K562 (cell line): ENCODE measurements around the gene FAM241B. TPM values are rescaled to one million over a fixed set of nuclear protein-coding genes. Genes with fewer than 3 reads are reported as not detected.

Experiments used
- ATAC-seq: fragments of 200-7000 bp; cut with Tn5 transposase; 3 replicates; pipeline ENCODE4 v1.9.1; 2020; ENCODE audit warnings: moderate library complexity
- BruUV-seq: library from RNA; stranded (reverse); fragments of 400-500 nt; replicated peaks from 2 replicates; lab custom pipeline; 2021; lab: Mats Ljungman, UMichigan
- CTCF ChIA-PET: fragments of 300-600 bp; formaldehyde crosslinking; extraction: SDS; loops from one replicate; lab custom pipeline; 2021; ENCODE audit warnings: low intra/inter-chr PET ratio; lab: Yijun Ruan, JAX
- POLR2A ChIA-PET: fragments of 300-600, 350-650 bp; sonication (Branson Sonifier 250); formaldehyde crosslinking; extraction: SDS; loops from one replicate; lab custom pipeline; 2021; ENCODE audit warnings: antibody characterized with exemption, inconsistent platforms; lab: Yijun Ruan, JAX
- DNase-seq, 4 experiments: peaks; one replicate each; pipeline versions ENCODE4 v3.0.0 to v3.0.0-alpha.2; 2011 to 2018; ENCODE audit warnings: low spot score in 3 of 4, mixed read lengths in 3 of 4; ENCODE audit errors: extremely low read depth in 1 of 4
- FAIRE-seq: peaks from 2 replicates; lab custom pipeline; 2011; peaks lifted over from hg19 to GRCh38; lab: Jason Lieb, UNC
- H2AFZ ChIP-seq: 2 replicates; pipeline ENCODE4 v1.6.0; 2011; ENCODE audit warnings: low read depth, low read length, control low read depth, inconsistent platforms
- H3K27ac ChIP-seq: fragments of 200-600 bp; 3 replicates; pipeline ENCODE4 v1.8.0; 2011; ENCODE audit warnings: low read depth, mild to moderate bottlenecking, control low read depth, inconsistent platforms, low read length, moderate library complexity, mixed read lengths; ENCODE audit errors: extremely low read depth
- H3K27me3 ChIP-seq, 2 experiments: fragments of 300-600 bp in 1 of 2; 2 replicates in 1 of 2; 3 replicates in 1 of 2; pipeline versions ENCODE4 v1.6.0 to v1.8.0; 2011; ENCODE audit warnings: inconsistent platforms in 2 of 2, low read length in 2 of 2, mild to moderate bottlenecking in 1 of 2, mixed read lengths in 1 of 2, moderate library complexity in 1 of 2; ENCODE audit not compliant: control insufficient read depth in 2 of 2, insufficient read depth in 2 of 2
- H3K36me3 ChIP-seq: fragments of 300-600 bp; 3 replicates; pipeline ENCODE4 v1.8.0; 2011; ENCODE audit warnings: mild to moderate bottlenecking, low read length, inconsistent platforms; ENCODE audit not compliant: control insufficient read depth, insufficient read depth
- H3K4me1 ChIP-seq, 2 experiments: fragments of 200-600 bp in 1 of 2; replicated peaks in 1 of 2; 2 replicates in 1 of 2; 3 replicates in 1 of 2; pipeline versions ENCODE4 v1.5.1 to v1.8.0; 2011; ENCODE audit warnings: inconsistent platforms in 2 of 2, low read length in 2 of 2, mild to moderate bottlenecking in 1 of 2, mixed read lengths in 1 of 2, moderate library complexity in 1 of 2; ENCODE audit not compliant: control insufficient read depth in 2 of 2, insufficient read depth in 2 of 2
- H3K4me2 ChIP-seq: 2 replicates; pipeline ENCODE4 v1.6.1; 2011; ENCODE audit warnings: low read length, control low read depth, inconsistent platforms, mixed read lengths; ENCODE audit not compliant: insufficient read depth
- H3K4me3 ChIP-seq: fragments of 200-600 bp; sonication (generic), shearing (Covaris generic); 2 replicates; pipeline ENCODE4 v1.5.1; 2016; ENCODE audit warnings: control low read depth, inconsistent platforms
- H3K79me2 ChIP-seq: fragments of 200-600 bp; 3 replicates; pipeline ENCODE4 v1.8.0; 2011; ENCODE audit warnings: low read length, inconsistent platforms; ENCODE audit not compliant: control insufficient read depth, insufficient read depth
- H3K9ac ChIP-seq, 2 experiments: 2 replicates each; pipeline versions ENCODE4 v1.6.0 to v1.6.1; 2011; ENCODE audit warnings: low read depth in 2 of 2, low read length in 2 of 2, control low read depth in 1 of 2, inconsistent platforms in 1 of 2, mild to moderate bottlenecking in 1 of 2, mixed read lengths in 1 of 2; ENCODE audit not compliant: insufficient read depth in 1 of 2
- H3K9me1 ChIP-seq: one replicate; pipeline ENCODE4 v1.6.0; 2011; ENCODE audit warnings: inconsistent platforms, mild to moderate bottlenecking, low read length, moderate library complexity; ENCODE audit not compliant: control insufficient read depth, insufficient read depth
- H3K9me3 ChIP-seq: replicated peaks from 2 replicates; pipeline ENCODE4 v1.5.1; 2011; ENCODE audit warnings: low read depth, low read length, inconsistent platforms; ENCODE audit not compliant: control insufficient read depth, insufficient read depth
- H4K20me1 ChIP-seq: replicated peaks from 2 replicates; pipeline ENCODE4 v1.6.1; 2011; ENCODE audit warnings: low read length, inconsistent platforms, mixed read lengths; ENCODE audit not compliant: control insufficient read depth, insufficient read depth
- ARHGAP35 ChIP-seq: fragments of 450-650 bp; IDR thresholded peaks from 2 replicates; pipeline ENCODE4 v1.6.1; 2018; ENCODE audit not compliant: partially characterized antibody
- MCM7 ChIP-seq, 2 experiments: fragments of 450-650 bp; IDR thresholded peaks; 2 replicates each; pipeline ENCODE4 v1.6.1; 2016 to 2018
- RFX1 ChIP-seq: fragments of 450-650 bp; IDR thresholded peaks from 2 replicates; pipeline ENCODE4 v1.6.1; 2016; ENCODE audit warnings: mild to moderate bottlenecking, moderate library complexity
- ZBTB7A ChIP-seq: IDR thresholded peaks from 2 replicates; pipeline ENCODE4 v1.6.1; 2011; ENCODE audit warnings: low read depth, mild to moderate bottlenecking, low read length, moderate library complexity, borderline replicate concordance; ENCODE audit not compliant: control insufficient read depth
- ZNF263 ChIP-seq: sonication (generic); formaldehyde crosslinking; IDR thresholded peaks from 2 replicates; pipeline ENCODE4 v1.8.0; 2022; ENCODE audit warnings: mild to moderate bottlenecking, missing genetic modification reagents, borderline replicate concordance
- WGBS: fragments of 100-300 bp; shearing (Covaris generic); methylation state at CpG from one replicate; pipeline ENCODE4 v1.1.6; 2016; ENCODE audit warnings: low coverage, mixed read lengths; ENCODE audit not compliant: insufficient coverage; ENCODE audit errors: missing lambda C conversion rate; 5-methylcytosine and 5-hydroxymethylcytosine counted together
- in situ Hi-C: fragments of 300-500 bp; cut with MboI; formaldehyde crosslinking; loops from 4 replicates; pipeline ENCODE4 v1.15.0; 2018; ENCODE audit warnings: inconsistent platforms, mixed read lengths
- intact Hi-C: fragments of 100-400 bp; cut with micrococcal nuclease; formaldehyde crosslinking; loops from 2 replicates; pipeline ENCODE4 v1.14.2; 2022
- polyA plus RNA-seq, 8 experiments: library from polyadenylated mRNA; depleted of rRNA in 4 of 8; stranded (reverse) in 5 of 8; unstranded in 3 of 8; fragments of >200 nt; fragmentation: Nextera tagmentation in 2 of 8; fragmentation: Illumina TruSeq in 1 of 8; extraction: Ambion mirVana in 2 of 8; extraction: Trizol in 1 of 8; gene quantifications; 2 replicates each; pipeline versions ENCODE4 v1.2.1 to v1.2.3, GENCODE V29; 2011 to 2014; ENCODE audit warnings: inconsistent platforms in 1 of 8, missing spikeins in 1 of 8
- total RNA-seq, 7 experiments: library from RNA; depleted of rRNA in 6 of 7; stranded (reverse); fragments of >200 nt in 6 of 7; fragmentation: Illumina TruSeq in 2 of 7; extraction: Trizol in 2 of 7; gene quantifications; 2 replicates each; pipeline versions ENCODE4 v1.2.1 to v1.2.3, GENCODE V29; 2011 to 2021; ENCODE audit warnings: low replicate concordance in 1 of 7
- TF ChIP-seq, protein P1 (sequence below): fragments of 250-450 bp; sonication (Bioruptor Pico); IDR thresholded peaks from 2 replicates; pipeline ENCODE4 v1.4.0; 2020; ENCODE audit warnings: mild to moderate bottlenecking
- TF ChIP-seq, protein P2 (sequence below): fragments of 250-450 bp; sonication (Bioruptor Pico); IDR thresholded peaks from 2 replicates; pipeline ENCODE4 v1.5.0; 2020; ENCODE audit warnings: mild to moderate bottlenecking
- TF ChIP-seq, protein P3 (sequence below): fragments of 450-650 bp; formaldehyde crosslinking; IDR thresholded peaks from 2 replicates; pipeline ENCODE4 v1.4.0; 2020; ENCODE audit warnings: mild to moderate bottlenecking, mixed read lengths

The FAM241B gene
- total and polyA plus RNA-seq, 9 of the 15 experiments (the other 6 are each of a cell fraction or from before 2014, with no cell fraction given), result 1.9 to 11.1 (median 3.0) TPM

DNA sequence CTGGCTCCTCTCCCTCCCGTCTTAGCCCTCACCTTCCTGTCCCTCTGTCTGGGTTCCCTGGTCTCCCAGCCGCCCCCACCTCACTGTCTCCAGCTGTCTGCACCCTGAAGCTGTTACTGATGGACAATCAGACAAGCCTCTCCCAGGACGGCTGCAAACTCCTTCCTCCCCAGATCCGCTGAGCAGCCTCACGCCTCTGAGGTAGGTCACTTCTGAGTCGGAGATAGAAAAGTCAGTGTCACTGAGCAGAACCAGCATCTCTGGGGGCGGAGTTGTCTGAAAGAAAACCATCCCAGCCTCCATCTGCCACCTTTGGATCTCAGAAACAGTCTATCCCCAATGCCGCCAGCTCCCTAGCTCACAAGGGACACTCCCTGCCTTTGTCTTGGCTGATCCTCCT is 27.4 kb downstream of the FAM241B start (continued):
- TF ChIP-seq, protein P1, sequence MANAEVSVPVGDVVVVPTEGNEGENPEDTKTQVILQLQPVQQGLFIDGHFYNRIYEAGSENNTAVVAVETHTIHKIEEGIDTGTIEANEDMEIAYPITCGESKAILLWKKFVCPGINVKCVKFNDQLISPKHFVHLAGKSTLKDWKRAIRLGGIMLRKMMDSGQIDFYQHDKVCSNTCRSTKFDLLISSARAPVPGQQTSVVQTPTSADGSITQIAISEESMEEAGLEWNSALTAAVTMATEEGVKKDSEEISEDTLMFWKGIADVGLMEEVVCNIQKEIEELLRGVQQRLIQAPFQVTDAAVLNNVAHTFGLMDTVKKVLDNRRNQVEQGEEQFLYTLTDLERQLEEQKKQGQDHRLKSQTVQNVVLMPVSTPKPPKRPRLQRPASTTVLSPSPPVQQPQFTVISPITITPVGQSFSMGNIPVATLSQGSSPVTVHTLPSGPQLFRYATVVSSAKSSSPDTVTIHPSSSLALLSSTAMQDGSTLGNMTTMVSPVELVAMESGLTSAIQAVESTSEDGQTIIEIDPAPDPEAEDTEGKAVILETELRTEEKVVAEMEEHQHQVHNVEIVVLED (CRISPR knock-in tag), result no peak
- TF ChIP-seq, all 486 proteins: peak for 0

DNA sequence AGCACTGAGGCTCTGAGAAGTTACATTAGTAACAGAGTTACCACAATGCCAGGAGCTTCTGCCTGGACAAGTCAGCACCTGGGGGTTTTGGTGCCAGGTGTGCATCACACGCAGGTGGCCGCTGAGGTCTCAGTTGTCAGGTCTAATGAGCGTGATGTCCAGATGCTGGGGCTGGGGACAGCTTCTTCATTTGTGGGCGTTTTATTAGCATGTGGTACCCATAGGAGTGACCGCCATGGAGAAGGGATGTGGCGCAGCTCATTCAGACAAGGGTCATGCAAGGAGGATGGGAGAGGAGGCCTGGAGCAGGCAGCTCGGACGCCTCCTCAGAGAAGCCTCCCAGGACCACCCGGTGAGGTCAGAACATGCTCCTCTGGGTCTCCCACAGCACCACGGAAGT is 27.8 kb downstream of the FAM241B start:
- TF ChIP-seq MCM7 (IDR thresholded peaks at IDR 0.05), result no peak
- TF ChIP-seq ARHGAP35, result no peak
- TF ChIP-seq RFX1, result no peak
- TF ChIP-seq, protein P2, sequence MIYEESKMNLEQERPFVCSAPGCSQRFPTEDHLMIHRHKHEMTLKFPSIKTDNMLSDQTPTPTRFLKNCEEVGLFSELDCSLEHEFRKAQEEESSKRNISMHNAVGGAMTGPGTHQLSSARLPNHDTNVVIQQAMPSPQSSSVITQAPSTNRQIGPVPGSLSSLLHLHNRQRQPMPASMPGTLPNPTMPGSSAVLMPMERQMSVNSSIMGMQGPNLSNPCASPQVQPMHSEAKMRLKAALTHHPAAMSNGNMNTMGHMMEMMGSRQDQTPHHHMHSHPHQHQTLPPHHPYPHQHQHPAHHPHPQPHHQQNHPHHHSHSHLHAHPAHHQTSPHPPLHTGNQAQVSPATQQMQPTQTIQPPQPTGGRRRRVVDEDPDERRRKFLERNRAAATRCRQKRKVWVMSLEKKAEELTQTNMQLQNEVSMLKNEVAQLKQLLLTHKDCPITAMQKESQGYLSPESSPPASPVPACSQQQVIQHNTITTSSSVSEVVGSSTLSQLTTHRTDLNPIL (CRISPR knock-in tag), result no peak
- TF ChIP-seq ZNF263 (CRISPR knock-in tag), result no peak
- TF ChIP-seq, protein P3, sequence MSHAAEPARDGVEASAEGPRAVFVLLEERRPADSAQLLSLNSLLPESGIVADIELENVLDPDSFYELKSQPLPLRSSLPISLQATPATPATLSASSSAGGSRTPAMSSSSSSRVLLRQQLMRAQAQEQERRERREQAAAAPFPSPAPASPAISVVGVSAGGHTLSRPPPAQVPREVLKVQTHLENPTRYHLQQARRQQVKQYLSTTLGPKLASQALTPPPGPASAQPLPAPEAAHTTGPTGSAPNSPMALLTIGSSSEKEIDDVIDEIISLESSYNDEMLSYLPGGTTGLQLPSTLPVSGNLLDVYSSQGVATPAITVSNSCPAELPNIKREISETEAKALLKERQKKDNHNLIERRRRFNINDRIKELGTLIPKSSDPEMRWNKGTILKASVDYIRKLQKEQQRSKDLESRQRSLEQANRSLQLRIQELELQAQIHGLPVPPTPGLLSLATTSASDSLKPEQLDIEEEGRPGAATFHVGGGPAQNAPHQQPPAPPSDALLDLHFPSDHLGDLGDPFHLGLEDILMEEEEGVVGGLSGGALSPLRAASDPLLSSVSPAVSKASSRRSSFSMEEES (CRISPR knock-in tag), result no peak
- TF ChIP-seq ZBTB7A, result no peak
- ChIA-PET POLR2A (no interaction called here), CTCF (no interaction called here)
- Histone ChIP-seq H3K4me1 (no peaks in the 10 kb centered on the region), H3K9ac (no peak overlapping the region), H3K9me1 (no peaks in the 10 kb centered on the region), H3K27ac (no peak overlapping the region), H3K36me3 (no peaks in the 10 kb centered on the region), H2AFZ (no peak overlapping the region), H3K4me2 (no peak overlapping the region), H3K4me3 (no peak overlapping the region), H4K20me1 (peaks cover 17% of the 10 kb centered on the region; the same call in 1 of the 2 replicates), H3K9me3 (no peaks in the 10 kb centered on the region), H3K27me3 (peaks cover 25 to 75% of the 10 kb centered on the region in 2 experiments; a peak in 4 of 5 replicates), H3K79me2 (no peaks in the 10 kb centered on the region)
- intact Hi-C loops (no loop called here), in situ Hi-C loops (no loop called here)
- no peak for DNase-seq
- no TSS peak for BruUV-seq
- 0% methylated on average over 10 of the region's 10 CpGs for WGBS
- ATAC-seq, result no peak
- FAIRE-seq, result no peak
